Ureter (tissue), 1 donor: ENCODE results near the gene GPR89A. TPM values are rescaled to one million over a fixed set of nuclear protein-coding genes. Genes with fewer than 3 reads are reported as not detected.
"Not testable (repeated sequence)": the region's sequence is repeated elsewhere in the genome, so short reads cannot be mapped to it uniquely, and the experiment has no call there.

Source experiments
- DNase-seq: peaks from one replicate; pipeline ENCODE4 v3.0.0-alpha.2; 2020; ENCODE audit warnings: low spot score
- total RNA-seq: library from RNA; stranded (reverse); gene quantifications from one replicate; pipeline ENCODE4 v1.2.4, GENCODE V29; 2023
- donor health status: DM: yes; HTN: yes; CAD: no.

The GPR89A gene
- total RNA-seq, 1 donor from 2014 or later: 25.4 TPM

DNA sequence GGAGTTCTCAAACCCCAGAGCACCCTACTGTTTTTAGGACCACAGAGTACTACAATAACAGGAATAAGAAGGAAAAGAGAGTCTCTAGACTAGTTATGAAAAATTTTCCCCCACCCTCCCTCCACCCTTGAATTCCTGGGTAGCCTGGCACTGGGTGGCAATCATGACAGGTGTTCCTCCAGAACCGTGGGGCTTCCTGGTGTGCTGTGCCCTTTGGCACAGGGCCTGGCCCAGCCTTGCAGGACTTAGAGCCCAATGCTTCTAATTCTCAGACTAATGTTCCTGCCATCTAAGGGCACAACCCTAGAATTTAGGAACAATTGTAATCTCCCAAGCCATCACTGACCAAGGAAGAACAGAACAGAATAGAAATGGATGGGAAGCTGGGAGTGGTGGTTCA is 110.0 kb downstream of the GPR89A start:
- no peak for DNase-seq

- not testable (repeated sequence) for DNase-seq
Measured at GRCh38 chr1:145718465-145718864, 110.7 kb downstream of the GPR89A start.

GRCh38 chr1:145719230-145720079 is 111.7 kb downstream of the GPR89A start, which contains the start of gene CD160:
Gene CD160 (plus strand): TSS chr1:145719499. CDS start chr1:145728328, 8,829 bp downstream.
- DNase-seq: no peak

Other genes with a start within 250 kb of the GPR89A start
- 4.0 TPM for gene NBPF20, start 182.4 kb upstream of the GPR89A start, total RNA-seq
- 0.23 TPM for gene PDZK1, start 99.4 kb downstream of the GPR89A start, total RNA-seq
- not detected for gene CD160, start 111.5 kb downstream of the GPR89A start, total RNA-seq
- gene RNF115, start 216.1 kb downstream of the GPR89A start, total RNA-seq: 28.3 TPM
- 38.1 TPM for gene POLR3C, start 216.2 kb downstream of the GPR89A start, total RNA-seq
- gene NUDT17, start 237.6 kb downstream of the GPR89A start, total RNA-seq: 6.7 TPM